Stimulated activated CD4-positive, alpha-beta T cell treated with anti-CD3 and anti-CD28 coated beads, TNF-alpha, amount 100 ng/mL, for 4 hours (primary cell): ENCODE measurements around the gene BST1.

Experiments used
- DNase-seq, 3 experiments: peaks; one replicate each; pipeline ENCODE4 v3.0.0-alpha.2; 2020; ENCODE audit warnings: low read depth in 3 of 3

The BST1 gene, protein sequence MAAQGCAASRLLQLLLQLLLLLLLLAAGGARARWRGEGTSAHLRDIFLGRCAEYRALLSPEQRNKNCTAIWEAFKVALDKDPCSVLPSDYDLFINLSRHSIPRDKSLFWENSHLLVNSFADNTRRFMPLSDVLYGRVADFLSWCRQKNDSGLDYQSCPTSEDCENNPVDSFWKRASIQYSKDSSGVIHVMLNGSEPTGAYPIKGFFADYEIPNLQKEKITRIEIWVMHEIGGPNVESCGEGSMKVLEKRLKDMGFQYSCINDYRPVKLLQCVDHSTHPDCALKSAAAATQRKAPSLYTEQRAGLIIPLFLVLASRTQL

DNA sequence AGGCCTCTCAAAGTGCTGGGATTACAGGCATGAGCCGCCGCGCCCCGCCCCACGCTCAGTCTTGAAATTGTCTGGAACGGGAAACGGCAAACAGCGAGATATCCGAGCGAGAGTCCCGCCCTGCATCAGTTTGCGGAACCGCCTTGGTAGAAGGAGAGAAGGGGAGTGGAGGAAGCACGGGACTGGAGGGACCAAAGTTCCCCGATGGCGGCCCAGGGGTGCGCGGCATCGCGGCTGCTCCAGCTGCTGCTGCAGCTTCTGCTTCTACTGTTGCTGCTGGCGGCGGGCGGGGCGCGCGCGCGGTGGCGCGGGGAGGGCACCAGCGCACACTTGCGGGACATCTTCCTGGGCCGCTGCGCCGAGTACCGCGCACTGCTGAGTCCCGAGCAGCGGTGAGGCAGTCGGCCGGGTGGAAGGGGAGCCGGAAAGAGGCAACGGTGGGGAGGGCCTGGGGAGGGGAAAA is at the start of gene BST1:
Gene BST1, plus strand, starts transcription at position 125 of the 463 bp plus-strand sequence. Its CDS starts 80 bp downstream, at position 205.
- peak; percentile 5 to 21 (median 10) for DNase-seq

DNA sequence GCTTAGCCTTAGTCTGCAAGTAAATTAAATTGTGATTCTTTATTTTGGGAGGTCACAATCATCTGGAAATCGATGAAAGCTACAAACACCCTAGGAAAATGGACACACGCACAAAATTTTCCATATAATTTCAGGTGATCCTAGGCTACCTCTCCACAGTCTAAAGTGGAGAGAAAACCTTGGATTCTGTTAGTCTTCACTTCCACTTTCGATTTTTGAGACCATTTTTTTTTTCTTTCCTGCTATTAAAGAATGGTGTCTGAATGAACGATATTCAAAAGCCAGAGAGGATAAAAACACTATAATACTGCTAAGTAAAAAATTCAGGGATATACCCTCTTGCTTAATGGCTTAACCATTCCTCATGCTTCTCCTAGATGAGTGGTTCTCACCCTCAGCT is 49.4 kb upstream of the BST1 start:
- DNase-seq = no peak

DNA sequence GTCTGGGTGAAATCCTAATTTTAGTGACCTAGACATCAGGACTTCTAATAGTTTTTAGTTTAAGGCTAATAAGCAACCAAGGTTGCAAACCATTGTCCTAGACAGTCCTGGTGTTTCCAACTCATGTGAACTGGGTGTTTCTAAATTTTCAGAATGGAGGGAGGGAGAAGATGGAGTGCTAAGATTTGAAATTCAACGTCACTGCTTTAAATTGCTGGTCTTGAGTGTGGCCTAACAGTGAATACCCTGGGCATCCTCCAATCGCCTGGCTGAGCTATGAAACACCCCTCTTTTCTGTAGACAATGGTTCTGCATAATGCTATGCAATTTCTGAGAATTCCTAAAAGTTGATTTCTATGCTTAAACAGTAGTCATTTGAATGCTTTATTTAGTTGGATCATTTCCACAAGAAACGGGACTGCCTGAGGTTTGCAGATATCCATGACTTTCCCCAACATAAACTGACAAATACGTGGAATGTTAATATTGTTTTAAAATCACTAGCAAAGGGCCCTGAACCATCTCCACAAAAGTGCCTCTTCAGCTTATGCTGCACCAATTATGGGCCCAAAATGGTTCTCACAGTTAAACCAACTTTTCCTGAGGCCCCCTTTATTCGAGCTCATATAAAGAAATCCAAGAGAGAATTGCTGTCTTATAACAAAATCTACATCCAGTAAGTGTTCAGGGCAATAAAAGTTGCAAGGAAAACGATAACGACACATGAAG is 48.8 kb upstream of the BST1 start:
- no peak for DNase-seq

DNA sequence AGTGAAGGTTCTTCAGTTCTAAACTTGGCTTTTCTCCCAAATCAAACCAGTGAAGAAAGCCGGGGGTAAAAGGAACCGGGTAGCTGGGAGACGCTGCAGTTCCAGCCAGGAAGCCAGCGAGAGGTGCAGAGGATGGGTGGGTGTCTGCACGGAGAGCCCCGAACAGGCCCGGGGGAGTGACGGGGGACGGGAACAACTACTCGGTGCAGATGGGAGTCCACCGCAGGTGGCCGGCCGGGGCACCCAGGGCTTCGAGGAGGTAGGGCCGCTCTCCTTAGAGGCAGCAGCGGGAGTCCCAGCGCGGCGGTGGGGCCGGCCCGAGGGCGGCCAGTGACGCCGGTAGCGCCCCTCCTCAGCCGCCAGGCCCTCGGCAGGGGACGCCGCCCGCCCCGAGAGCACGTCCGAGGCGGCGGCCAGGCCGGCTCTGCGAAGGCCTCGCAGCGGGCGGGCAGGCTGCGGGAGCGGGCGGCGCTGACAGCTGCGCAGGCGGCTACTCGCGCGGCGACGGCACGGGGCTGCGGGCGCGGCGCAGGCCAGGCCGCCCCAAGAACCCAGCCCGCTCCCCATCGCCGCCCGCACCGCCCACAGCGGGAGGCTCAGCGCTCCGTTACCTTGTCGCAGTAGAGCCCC is 48.2 kb upstream of the BST1 start:
- DNase-seq = peak; percentile 14 to 22 (median 15)

DNA sequence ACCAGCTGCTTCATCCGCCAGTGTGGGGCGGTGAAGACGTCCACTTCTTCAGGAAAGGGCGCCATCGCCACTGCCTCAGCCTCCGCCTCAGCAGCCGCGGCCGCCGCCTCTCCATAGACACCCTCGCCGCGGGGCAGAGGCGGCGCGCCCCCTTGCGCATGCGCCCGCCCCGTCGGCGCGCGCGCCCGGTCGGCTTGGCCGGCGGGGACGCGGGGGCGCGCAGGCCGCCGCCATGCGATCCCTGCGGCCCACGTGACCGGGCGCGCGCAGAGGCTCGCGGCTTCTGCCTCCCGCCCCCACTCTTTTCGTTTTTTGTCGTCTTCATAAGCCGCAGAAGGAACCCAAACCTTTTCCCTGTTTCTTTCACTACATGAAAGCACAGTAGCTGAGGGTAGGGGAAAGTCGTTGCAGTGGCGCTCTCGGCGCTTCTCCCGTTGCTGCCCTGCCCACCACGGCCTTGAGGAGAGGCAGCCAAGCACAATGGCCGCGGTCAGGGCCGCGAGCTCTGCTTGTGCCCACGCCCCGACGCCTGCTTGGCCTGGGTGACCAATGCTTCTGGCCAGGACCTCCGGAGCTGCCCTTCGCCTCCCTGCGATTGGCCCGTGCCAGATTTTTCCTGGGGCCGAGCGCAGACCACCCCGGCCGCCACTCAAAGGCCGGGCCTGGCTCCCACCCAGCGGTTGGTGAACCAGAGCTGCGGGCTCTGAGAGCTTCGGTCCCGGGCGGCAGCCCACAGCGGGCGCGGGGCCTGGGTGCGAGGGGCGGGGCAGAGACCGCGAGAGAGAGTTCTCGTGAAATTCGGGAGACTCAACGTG is 47.4 kb upstream of the BST1 start, which contains the start of gene FBXL5:
Gene FBXL5, minus strand, starts transcription at position 135 of the 815 bp plus-strand sequence. Its CDS starts 70 bp downstream, at position 65.
- peak; percentile 59 to 73 (median 60) for DNase-seq

DNA sequence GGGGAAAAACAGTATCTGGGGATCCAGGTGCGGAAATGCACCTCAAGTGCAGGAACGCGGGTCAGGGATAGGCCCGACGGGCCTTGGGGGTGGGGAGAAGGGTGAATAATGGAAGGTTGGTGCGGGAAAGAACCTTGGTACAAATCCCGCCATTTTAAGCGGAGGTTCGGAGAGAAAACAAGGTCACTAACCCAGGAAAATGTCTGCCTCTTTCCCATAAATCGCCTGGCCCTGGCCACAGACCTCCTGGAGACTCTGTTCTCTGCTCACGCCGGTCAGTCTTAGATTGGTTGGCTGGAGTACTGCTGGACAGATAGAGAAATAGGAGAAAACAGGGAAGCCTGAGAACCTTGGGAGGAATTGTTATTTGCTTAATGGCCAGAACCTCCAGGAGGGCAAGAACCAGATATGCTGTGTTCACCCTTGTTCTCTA is 46.8 kb upstream of the BST1 start:
- DNase-seq = no peak

DNA sequence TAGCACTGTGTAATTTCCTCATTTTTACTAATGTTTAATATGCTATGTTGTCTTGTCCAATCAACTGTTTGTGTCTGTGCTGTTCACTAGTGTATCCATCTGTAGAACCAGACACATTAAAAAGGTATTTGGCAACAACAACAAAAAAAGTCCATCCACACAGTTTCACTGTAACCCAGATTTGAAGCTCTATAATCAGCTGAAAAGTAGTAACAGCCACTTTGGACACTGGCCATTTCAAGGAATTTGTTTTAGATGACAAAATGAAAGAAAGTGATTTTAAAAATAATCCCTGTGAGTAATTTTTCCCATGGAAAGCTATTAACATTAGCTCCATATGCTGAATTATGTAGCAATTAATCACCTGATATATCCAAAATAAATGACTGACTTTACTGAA is 45.5 kb upstream of the BST1 start:
- no peak for DNase-seq

DNA sequence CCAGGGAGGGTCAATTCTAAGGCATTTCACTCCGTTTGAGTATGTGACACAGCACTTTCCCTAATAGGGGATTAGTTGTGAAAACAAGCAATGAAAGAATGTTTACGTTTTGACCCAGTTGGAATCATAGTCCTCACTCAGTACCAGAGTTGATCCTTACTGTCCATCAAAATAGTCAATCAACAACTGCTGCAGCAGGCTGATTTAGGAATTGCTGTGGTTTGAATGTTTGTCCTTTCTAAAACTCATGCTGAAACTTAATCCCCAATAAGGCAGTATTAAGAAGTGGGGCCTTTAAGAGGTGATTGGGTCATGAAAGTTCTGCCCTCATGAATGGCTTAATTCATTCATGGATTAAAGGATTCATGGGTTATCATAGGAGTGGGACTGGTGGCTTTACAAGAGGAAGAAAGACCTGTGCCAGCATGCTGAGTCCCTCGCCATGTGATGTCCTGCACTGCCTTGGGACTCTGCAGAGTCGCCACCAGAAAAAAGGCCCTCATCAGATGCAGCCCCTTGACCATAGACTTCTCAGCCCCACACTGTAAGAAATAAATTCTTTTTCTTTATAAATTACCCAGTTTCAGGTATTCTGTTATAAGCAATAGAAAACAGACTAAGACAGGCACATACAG is 44.6 kb upstream of the BST1 start:
- DNase-seq = no peak

DNA sequence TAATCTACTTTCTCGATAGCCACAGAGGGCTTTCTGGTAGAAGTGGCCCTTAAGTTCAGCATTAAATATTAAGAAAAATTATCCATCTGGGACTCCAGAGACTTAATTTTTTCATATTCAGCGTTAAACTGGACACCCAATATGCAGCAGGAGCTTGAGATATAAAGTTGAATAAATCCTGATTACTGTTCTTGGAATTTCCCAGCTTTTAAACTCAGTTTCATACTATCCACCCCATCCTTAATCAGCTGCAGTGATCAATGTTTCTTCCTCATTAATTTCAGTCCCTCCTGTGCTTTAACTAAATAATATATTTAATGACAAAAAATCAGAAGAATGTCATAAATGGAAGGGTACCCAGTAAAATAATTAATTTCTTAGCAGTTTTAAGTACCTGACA is 44.1 kb upstream of the BST1 start:
- no peak for DNase-seq

DNA sequence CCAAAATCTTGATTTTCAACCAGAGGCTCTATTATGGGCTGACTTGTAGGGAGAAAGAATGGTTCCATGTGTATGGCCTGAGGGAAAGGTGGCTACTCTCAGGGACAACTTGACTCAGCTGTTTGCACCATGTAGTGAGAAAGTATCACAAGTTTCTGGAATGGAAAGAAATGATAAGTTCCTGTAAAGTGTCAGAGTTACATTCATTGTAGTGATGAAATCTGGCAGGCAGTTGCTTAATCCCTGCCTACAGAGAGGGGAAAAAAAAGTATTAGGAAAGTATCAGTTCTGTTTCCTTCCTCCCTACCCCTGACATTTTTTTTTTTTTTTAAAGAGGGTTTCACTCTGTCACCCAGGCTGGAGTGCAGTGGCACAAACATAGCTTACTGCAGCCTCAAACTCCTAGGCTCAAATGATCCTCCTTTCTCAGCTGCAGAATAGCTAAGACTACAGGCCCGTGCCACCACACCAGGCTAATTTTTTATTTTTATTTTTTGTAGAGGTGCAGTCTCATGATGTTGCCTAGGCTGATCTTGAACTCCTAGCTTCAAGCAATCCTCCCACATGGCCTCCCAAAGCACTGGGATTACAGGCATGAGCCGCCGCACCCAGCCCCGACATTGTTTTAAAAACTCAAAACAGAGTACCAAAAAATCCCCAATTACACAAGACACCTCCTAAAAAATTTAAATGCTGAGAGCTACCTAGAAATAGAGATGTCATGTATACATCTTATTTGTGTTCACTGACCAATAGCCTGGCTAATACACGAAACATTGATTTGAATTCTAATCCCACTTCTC is 42.9 kb upstream of the BST1 start:
- no peak for DNase-seq

DNA sequence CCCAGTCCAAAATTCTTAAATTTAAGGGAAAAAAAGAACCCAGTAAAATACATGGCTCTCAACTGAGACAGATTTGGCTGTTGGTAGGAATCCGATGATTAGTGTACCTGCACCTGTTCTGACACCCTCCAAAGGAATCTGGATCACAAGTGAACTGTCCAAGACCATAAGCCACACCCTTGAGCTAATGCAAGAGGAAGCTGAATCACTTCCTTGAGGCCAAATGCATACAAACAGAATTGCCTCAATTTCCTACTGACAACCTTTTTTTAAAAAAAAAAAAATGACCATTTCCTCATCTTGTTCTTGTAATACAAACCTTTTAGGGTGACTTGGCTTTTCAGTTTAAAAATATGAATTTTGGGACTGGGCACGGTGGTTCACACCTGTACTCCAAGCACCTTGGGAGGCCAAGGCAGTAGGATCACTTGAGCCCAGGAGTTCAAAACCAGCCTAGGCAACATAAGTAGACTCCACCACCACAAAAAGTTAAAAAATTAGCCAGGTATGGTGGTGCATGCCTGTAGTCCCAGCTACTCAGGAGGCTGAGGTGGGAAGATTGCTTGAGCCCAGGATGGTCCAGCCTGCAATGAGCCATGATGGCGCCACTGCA is 37.0 kb upstream of the BST1 start:
- DNase-seq = no peak

DNA sequence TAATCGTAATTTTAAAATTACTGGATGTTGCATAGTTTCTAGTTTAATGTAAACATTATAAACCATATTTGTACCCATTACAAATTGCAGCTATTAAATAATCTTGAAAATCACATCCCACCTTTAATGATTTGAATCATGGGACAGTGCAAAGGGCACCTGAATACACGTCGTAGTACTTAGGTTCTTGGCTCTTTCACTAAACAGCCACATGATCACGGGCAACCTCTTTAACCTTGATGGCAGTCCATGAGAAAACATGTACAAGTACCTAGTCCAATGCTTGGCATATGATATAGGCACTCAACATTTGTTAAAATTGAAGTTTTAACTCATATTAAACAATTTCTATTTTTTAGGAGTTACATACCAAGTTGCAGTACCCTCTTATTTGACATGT is 35.9 kb upstream of the BST1 start:
- no peak for DNase-seq

DNA sequence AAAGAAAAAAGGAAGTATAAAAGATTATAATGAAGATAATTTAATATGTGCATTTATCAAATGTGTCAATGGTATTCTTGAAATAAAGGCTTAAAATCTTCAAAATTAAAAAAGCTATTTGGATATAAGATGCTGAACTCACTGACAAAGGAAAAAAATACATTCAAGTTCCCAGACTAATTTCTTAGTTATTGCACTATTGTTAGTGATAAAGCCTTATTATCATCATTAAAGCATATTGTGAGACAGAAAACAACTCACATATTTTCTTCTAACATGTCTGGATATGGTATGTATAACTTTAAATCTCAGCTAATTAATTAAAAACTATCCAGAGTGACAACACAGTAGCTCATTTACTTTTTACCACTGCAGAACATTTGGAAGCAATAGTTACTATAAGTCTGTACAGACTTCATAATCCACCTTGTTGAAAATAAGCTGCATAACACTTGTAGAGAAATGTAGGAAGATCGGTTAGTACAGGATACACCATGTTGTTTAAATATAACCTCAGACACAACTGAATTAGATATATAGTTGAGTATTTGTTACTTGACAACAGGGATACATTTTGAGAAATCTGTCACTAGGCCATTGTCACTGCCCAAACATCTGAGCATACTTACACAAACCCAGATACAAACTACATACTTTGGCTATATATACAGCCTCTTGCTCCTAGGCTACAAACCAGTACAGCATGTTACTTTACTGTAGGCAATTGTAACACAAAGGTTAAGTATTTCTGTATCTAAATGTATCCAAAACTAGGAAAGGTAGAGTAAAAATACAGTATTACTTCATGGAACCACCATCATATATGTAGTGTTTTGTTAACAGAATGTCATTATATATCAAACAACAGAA is 34.1 kb upstream of the BST1 start:
- DNase-seq = no peak

DNA sequence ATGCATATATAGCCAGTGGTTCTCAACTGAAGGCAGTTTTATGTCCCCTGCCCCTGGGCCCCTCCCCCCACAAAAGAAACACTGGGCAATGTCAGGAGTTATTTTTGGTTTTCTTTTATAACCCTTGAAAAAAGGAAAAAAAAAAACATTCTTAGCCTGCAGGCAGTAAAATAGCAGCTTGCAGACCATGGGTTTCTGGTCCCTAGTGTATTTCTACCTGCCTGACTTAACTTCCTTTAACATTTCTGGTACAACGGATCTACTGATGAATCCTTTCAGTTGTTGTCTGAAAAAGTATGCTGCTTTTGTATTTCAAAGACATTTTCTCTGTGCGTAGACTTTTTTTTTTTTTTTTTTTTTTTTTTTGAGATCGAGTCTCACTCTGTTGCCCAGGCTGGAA is 32.3 kb upstream of the BST1 start:
- no peak for DNase-seq

DNA sequence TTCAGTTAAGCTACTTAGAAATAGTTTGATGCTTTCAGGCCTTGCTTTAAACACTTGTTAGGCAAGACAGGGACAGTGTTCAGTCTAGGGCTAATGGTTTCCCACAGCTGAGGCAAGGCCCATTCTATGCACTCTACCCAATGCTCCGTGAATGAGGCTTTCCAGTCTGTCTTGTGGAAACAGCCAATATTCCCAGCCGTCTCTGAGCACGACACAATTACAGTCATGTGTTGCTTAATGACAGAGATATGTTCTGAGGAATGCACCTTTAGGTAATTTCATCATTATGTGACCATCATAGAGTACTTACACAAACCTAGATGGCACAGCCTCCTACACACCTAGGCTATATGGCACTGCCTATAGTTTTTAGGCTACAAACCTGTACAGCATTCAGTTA is 30.8 kb upstream of the BST1 start:
- no peak for DNase-seq

DNA sequence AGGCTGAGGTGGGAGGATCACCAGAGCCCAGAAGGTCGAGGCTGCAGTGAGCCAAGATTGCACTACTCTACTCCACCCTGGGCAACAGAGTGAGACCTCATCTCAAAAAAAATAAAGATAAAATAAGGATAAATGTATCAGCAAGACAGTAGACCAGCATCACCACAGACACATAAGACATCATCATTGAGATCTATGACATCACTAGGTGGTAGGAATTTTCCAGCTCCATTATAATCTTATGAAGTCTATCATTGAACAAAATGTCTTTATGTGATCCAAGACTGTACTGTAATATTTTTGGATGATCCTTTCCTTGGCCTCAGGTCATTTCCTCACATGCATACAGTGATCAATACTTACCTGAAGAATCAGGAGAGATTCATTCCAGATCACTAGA is 29.5 kb upstream of the BST1 start:
- DNase-seq = no peak

DNA sequence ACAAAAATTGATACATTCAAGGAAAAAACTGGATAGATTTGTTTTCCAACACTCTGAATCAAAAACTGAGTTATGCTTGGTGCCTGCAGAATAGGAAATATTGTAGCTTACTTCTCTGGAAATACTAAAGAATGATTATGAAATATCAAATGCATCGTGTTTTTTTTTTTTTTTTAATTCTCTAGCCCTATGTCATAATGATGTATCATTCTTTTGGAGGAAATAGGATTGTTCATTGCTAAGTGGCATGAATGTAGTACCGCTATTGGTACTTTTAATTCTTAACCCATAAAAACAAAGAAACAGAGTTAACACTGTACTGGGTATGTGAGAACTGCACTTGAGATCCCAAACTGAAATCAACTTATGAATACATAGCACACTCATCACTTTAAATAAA is 28.8 kb upstream of the BST1 start:
- DNase-seq = no peak

DNA sequence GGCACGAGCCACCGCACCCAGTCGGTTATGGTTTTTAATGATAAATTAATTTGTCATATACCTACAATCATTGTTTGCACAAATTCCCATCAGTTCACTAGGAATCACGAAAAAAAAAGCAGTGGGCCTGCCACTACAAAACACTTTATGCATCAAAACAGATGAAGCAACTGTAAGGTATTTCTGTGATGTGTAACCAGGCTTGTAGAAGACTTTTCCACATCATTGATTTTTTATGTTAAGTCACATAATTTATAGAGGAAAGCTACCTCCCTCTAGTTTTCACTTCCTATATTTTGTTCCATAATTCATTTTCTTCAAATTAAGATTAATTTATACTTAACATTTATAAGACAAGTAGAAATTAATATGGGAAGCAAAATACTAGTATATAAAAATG is 27.9 kb upstream of the BST1 start:
- DNase-seq = no peak

DNA sequence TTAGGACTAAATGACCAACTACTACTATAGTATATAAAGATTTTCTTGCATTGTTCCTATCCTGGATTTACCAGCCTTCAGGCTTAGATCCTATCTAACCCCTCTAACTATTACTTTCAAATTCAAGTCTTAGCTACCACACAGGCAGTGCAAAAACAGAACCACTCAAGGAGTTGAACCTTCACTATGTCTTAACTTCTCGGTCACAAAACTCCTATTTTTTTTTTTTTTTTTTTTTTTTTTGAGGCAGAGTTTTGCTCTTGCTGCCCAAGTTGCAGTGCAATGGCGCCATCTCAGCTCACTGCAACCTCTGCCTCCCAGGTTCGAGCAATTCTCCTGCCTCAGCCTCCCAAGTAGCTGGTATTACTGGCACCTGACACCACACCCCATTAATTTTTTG is 27.5 kb upstream of the BST1 start:
- no peak for DNase-seq
